Neural progenitor cell (in vitro differentiated cells): ENCODE data around the gene BIRC3.

Source experiments
- CTCF ChIP-seq: fragments of 200-600 bp; sonication (generic); IDR thresholded peaks from 2 replicates; pipeline ENCODE4 v1.5.1; 2017; ENCODE audit warnings: antibody characterized with exemption, mild to moderate bottlenecking
- EZH2 ChIP-seq: fragments of 200-600 bp; sonication (generic); IDR thresholded peaks from 2 replicates; pipeline ENCODE4 v1.6.1; 2017; ENCODE audit warnings: antibody characterized with exemption, mild to moderate bottlenecking, moderate library complexity
- EZH2phosphoT487 ChIP-seq: fragments of 200-600 bp; sonication (generic); IDR thresholded peaks from 2 replicates; pipeline ENCODE4 v1.6.1; 2017; ENCODE audit warnings: antibody characterized with exemption

GRCh38 chr11:102319544-102319943, 2.3 kb downstream of the BIRC3 start:
- TF ChIP-seq CTCF: no peak
- TF ChIP-seq EZH2: no peak
- no peak for TF ChIP-seq EZH2phosphoT487
